ENCODE measurements around the gene RUBCNL.

GRCh38 chr13:46334035-46334822 is 52.8 kb downstream of the RUBCNL start:
- no peak for TF ChIP-seq SAFB2 (IDR thresholded peaks at IDR 0.05; ENCODE audit: borderline replicate concordance, low read depth, low read length, severe bottlenecking)
- TF ChIP-seq EHMT2 (IDR thresholded peaks at IDR 0.05) = no peak
- no peak for TF ChIP-seq RBM22 (IDR thresholded peaks at IDR 0.05; ENCODE audit: low read depth, low read length, poor library complexity, severe bottlenecking)
- no peak for TF ChIP-seq EP300 (IDR thresholded peaks at IDR 0.05; ENCODE audit: low read length)
- TF ChIP-seq, protein P1, sequence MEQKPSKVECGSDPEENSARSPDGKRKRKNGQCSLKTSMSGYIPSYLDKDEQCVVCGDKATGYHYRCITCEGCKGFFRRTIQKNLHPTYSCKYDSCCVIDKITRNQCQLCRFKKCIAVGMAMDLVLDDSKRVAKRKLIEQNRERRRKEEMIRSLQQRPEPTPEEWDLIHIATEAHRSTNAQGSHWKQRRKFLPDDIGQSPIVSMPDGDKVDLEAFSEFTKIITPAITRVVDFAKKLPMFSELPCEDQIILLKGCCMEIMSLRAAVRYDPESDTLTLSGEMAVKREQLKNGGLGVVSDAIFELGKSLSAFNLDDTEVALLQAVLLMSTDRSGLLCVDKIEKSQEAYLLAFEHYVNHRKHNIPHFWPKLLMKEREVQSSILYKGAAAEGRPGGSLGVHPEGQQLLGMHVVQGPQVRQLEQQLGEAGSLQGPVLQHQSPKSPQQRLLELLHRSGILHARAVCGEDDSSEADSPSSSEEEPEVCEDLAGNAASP (IDR thresholded peaks at IDR 0.05) = no peak

All from K562 (cell line).